ENCODE data around the gene GNE.
A peak's percentile ranks its signal among the peaks of the same experiment; 100 is the strongest.
"Not testable (repeated sequence)": the region's sequence is repeated elsewhere in the genome, so short reads cannot be mapped to it uniquely, and the experiment has no call there.

The GNE gene, protein sequence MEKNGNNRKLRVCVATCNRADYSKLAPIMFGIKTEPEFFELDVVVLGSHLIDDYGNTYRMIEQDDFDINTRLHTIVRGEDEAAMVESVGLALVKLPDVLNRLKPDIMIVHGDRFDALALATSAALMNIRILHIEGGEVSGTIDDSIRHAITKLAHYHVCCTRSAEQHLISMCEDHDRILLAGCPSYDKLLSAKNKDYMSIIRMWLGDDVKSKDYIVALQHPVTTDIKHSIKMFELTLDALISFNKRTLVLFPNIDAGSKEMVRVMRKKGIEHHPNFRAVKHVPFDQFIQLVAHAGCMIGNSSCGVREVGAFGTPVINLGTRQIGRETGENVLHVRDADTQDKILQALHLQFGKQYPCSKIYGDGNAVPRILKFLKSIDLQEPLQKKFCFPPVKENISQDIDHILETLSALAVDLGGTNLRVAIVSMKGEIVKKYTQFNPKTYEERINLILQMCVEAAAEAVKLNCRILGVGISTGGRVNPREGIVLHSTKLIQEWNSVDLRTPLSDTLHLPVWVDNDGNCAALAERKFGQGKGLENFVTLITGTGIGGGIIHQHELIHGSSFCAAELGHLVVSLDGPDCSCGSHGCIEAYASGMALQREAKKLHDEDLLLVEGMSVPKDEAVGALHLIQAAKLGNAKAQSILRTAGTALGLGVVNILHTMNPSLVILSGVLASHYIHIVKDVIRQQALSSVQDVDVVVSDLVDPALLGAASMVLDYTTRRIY

DNA sequence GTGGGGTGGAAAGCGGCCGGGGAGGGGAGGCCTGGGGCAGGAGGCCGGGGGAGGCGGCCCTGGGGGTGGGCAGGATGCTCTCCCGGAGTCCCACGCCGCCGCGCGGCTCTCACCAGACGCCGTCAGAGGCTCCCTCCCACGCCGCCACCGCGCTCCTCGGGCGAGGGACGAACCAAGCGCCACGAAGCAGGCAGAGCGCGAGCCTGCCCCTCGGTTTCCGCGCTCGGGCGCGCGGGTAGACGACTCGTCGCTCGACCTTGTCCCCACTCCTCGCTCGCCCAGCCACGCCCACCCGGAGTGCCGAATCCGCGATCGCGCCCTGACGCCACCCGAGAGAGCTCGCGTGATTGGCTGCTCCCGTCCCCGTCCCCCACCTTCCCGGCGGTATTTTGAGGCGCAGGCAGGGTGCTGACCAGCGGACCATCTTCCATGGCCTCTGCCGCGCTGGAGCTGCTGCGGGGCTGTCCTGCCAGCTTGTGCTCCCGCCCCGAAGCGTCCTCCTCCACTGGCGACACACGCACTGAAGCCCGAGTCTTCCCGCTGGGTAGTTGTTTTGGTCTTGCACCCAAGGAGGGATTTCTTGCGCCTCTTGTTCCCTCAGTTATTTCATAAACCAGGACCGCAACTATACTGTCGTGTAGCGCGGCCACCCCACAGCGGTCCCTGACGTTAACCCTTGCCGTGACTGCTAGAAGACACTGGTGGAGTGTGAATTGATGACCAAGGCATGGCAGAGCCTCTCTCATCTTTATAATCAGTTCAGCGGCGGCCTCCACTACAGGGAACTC is at the start of gene GNE:
Gene GNE, minus strand, starts transcription at position 241 of the 788 bp plus-strand sequence. CDS start 9,093 bp downstream, outside the sequence.
- H3K36me3 ChIP-seq (ENCODE audit: control insufficient read depth, low read length), result peaks cover 10% of the 10 kb centered on the region
- H3K9me3 ChIP-seq (ENCODE audit: control insufficient read depth, insufficient read depth, low read length), result no peaks in the 10 kb centered on the region
- H3K27me3 ChIP-seq (ENCODE audit: control insufficient read depth, low read length), result no peaks in the 10 kb centered on the region
- no peak for TF ChIP-seq EZH2phosphoT487 (IDR thresholded peaks at IDR 0.05; ENCODE audit: borderline replicate concordance, low read length)
- TF ChIP-seq, protein P1, sequence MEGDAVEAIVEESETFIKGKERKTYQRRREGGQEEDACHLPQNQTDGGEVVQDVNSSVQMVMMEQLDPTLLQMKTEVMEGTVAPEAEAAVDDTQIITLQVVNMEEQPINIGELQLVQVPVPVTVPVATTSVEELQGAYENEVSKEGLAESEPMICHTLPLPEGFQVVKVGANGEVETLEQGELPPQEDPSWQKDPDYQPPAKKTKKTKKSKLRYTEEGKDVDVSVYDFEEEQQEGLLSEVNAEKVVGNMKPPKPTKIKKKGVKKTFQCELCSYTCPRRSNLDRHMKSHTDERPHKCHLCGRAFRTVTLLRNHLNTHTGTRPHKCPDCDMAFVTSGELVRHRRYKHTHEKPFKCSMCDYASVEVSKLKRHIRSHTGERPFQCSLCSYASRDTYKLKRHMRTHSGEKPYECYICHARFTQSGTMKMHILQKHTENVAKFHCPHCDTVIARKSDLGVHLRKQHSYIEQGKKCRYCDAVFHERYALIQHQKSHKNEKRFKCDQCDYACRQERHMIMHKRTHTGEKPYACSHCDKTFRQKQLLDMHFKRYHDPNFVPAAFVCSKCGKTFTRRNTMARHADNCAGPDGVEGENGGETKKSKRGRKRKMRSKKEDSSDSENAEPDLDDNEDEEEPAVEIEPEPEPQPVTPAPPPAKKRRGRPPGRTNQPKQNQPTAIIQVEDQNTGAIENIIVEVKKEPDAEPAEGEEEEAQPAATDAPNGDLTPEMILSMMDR (IDR thresholded peaks at IDR 0.05; ENCODE audit: low read depth, low read length, poor library complexity, severe bottlenecking), result no peak
- peak within 1 kb of the TSS; percentile 78 for H3K4me2 ChIP-seq (ENCODE audit: low read length)
- H3F3A ChIP-seq (ENCODE audit: control insufficient read depth, insufficient read depth), result peaks cover 8% of the 10 kb centered on the region; the same call in 1 of the 2 replicates
- H3K9me2 ChIP-seq (replicated peaks; ENCODE audit: control insufficient read depth, low read length), result no peaks in the 10 kb centered on the region
- peaks cover 16% of the 10 kb centered on the region for H3K4me1 ChIP-seq (ENCODE audit: control insufficient read depth, low read length)
- H3K79me2 ChIP-seq (ENCODE audit: control insufficient read depth, low read length), result peaks cover 45% of the 10 kb centered on the region
- H3K4me3 ChIP-seq (ENCODE audit: low read length), result peak within 1 kb of the TSS; percentile 83
- peak within 1 kb of the TSS; percentile 87 for H3K27ac ChIP-seq (ENCODE audit: low read depth, low read length)
- no peaks in the 10 kb centered on the region for H4K20me1 ChIP-seq (ENCODE audit: control insufficient read depth, insufficient read depth, low read depth, low read length)

DNA sequence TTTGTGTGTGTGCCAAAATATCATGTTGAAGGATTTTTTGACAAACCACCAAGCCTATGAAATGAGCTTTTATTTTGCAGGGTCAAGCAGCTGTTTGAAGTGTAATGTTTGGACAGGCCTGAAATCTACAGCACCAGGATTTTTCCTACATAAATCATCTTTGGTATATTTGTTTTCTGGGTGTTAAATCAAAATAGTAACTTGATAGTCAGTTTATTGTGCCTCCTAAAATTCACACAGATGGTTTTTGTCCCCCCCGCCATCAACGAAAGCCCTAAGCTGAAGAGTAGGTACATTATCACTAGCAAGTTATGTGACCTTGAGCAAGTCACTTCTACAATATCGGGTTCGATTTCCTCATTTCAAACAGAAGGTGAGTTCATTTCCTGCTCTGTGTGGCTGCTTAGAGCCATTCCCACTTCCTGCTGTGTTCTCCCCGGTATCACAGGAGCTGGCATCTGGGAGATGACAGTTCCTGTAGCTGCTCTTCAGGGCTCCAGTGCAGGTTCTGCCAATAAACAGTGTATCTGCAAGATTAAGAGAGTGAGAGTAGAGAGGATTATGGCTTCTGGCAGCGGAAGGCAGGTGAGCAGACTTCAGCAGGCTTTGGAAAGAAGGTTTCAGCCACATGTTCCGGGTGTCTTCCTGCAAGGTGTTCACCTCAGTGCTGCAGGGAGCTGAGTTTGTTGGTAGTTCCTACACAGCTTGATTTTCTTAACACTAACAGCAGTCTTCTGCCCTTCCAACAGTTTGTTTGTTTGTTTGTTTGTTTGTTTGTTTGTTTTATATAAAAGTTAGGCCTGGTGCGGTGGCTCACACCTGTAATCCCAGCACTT is 48.4 kb upstream of the GNE start:
- H3K9me3 ChIP-seq (ENCODE audit: control insufficient read depth, insufficient read depth, low read length), result no peaks in the 10 kb centered on the region
- H3K4me3 ChIP-seq (ENCODE audit: low read length), result no peak overlapping the region
- no peaks in the 10 kb centered on the region for H3K27me3 ChIP-seq (ENCODE audit: control insufficient read depth, low read length)
- no peaks in the 10 kb centered on the region for H3K4me1 ChIP-seq (ENCODE audit: control insufficient read depth, low read length)
- no peaks in the 10 kb centered on the region for H4K20me1 ChIP-seq (ENCODE audit: control insufficient read depth, insufficient read depth, low read depth, low read length)
- H3K9me2 ChIP-seq (replicated peaks; ENCODE audit: control insufficient read depth, low read length), result no peaks in the 10 kb centered on the region
- TF ChIP-seq EZH2phosphoT487 (IDR thresholded peaks at IDR 0.05; ENCODE audit: borderline replicate concordance, low read length), result no peak
- TF ChIP-seq, protein P1 (IDR thresholded peaks at IDR 0.05; ENCODE audit: low read depth, low read length, poor library complexity, severe bottlenecking), result no peak
- no peaks in the 10 kb centered on the region for H3K79me2 ChIP-seq (ENCODE audit: control insufficient read depth, low read length)
- H3F3A ChIP-seq (ENCODE audit: control insufficient read depth, insufficient read depth), result no peaks in the 10 kb centered on the region
- no peaks in the 10 kb centered on the region for H3K36me3 ChIP-seq (ENCODE audit: control insufficient read depth, low read length)
- H3K27ac ChIP-seq (ENCODE audit: low read depth, low read length), result no peak overlapping the region
- H3K4me2 ChIP-seq (ENCODE audit: low read length), result no peak overlapping the region

DNA sequence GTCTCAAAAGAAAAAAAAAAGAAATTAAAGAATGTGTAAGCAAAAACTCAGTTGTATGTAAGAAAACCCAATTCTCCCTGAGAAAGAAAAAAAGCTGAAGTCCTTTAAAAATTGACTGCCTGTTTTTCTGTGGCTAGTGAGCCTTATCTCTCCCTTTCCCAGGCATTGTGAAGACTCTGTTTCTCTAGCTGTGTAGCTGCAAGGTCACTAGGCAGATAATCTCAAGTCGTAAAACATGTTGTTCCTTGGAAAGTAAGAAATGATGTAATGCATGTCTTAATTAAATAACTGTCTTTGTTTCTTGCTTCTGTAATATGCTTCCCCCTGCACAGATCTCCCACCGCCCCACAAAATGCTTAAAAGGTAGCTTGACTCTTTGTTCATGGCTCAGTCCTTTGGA is 46.1 kb upstream of the GNE start:
- not testable (repeated sequence) for H3K27ac ChIP-seq (ENCODE audit: low read depth, low read length); H3K9me2 ChIP-seq (replicated peaks; ENCODE audit: control insufficient read depth, low read length); H3F3A ChIP-seq (ENCODE audit: control insufficient read depth, insufficient read depth)

More for the DNA sequence above, 46.1 kb upstream of the GNE start:
- H4K20me1 ChIP-seq (ENCODE audit: control insufficient read depth, insufficient read depth, low read depth, low read length); H3K9me3 ChIP-seq (ENCODE audit: control insufficient read depth, insufficient read depth, low read length); H3K79me2 ChIP-seq (ENCODE audit: control insufficient read depth, low read length); H3K4me3 ChIP-seq (ENCODE audit: low read length); H3K4me2 ChIP-seq (ENCODE audit: low read length); H3K36me3 ChIP-seq (ENCODE audit: control insufficient read depth, low read length); H3K4me1 ChIP-seq (ENCODE audit: control insufficient read depth, low read length); H3K27me3 ChIP-seq (ENCODE audit: control insufficient read depth, low read length): not testable (repeated sequence)

Measured in DOHH2 (cell line).